ENCODE measurements around the gene GPC3.

The GPC3 gene

GRCh38 chrX:133933316-133933715 lies 52.1 kb downstream of the GPC3 start:
- no peak for DNase-seq (ENCODE audit: low read depth in 2 of 2, low spot score in 1 of 2)

DNA sequence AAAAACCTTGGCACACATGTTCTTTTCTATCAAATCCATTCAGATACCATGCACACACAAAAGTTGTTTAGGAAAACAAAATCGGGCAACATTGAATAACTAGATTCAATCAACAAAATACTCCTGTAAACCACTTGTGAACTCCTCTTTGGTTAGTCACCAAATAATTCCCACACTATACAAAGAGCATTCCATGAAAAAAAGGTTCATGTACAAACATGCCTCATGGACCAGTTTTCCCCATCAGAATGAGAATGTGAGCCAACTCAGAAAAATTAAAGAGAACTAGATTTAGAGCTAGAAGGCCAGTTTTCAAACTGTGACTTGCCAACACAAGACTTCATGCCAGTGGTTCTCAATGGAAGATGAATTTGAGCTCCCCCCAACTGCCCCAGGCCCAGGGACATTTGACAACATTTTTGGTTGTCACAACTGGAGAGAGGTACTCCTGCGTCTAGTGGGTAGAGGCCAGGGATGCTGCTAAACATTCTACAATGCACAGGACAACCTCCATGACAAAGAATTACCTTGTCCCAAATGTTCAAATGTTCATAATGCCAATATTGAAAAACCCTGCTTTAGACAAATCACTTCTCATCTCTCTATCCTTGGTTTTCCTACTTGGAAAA lies 55.4 kb downstream of the GPC3 start:
- no peak for DNase-seq (ENCODE audit: low read depth in 2 of 2, low spot score in 1 of 2)

- DNase-seq (ENCODE audit: low read depth in 2 of 2, low spot score in 1 of 2) = no peak
Observed at GRCh38 chrX:133928365-133928764, 57.0 kb downstream of the GPC3 start.

DNA sequence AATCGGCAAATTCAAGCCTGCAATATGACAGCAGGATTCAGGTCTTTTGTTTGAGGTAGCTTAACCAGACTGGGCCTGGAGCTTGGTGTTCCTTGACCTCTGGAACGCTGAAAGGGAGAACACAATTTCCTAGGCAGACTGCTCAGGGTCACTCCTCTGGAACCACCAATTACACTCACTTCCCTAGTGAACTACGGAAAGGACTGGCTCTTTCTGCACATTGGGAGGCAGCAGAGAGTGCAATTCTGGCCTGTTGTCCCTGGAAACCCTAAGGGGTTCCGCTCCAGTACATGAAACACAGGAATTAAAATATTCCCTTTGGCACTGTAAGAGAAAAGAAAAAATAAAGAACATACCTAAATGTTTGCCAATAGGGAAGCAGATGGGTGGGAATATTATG lies 58.6 kb downstream of the GPC3 start:
- no peak for DNase-seq (ENCODE audit: low read depth in 2 of 2, low spot score in 1 of 2)

GRCh38 chrX:133926099-133926498 lies 59.3 kb downstream of the GPC3 start:
- no peak for DNase-seq (ENCODE audit: low read depth in 2 of 2, low spot score in 1 of 2)

- no peak for DNase-seq (ENCODE audit: low read depth in 2 of 2, low spot score in 1 of 2)
Observed at GRCh38 chrX:133924548-133924947, 60.8 kb downstream of the GPC3 start.

DNA sequence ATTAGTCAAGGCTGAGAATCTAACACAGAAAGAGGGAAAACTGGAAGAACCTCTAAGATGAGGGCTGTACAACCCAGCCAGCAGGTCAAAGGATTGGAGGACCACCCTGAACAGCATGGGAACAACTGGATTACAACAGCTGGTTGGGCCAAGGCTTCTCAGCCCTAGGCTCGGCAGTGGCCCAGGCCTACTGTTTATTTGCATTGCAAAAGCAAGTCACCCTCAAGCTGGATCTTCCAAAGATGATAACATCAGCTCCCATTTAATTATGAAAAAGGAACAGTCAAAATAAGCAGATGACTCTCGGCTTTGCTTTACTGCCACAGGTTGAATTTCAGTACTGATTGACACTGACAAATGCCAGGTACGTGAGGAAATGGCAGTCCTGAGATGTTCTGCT lies 61.8 kb downstream of the GPC3 start:
- DNase-seq (ENCODE audit: low read depth in 2 of 2, low spot score in 1 of 2) = no peak

- DNase-seq (ENCODE audit: low read depth in 2 of 2, low spot score in 1 of 2) = no peak
Observed at GRCh38 chrX:133923113-133923512, 62.3 kb downstream of the GPC3 start.

DNA sequence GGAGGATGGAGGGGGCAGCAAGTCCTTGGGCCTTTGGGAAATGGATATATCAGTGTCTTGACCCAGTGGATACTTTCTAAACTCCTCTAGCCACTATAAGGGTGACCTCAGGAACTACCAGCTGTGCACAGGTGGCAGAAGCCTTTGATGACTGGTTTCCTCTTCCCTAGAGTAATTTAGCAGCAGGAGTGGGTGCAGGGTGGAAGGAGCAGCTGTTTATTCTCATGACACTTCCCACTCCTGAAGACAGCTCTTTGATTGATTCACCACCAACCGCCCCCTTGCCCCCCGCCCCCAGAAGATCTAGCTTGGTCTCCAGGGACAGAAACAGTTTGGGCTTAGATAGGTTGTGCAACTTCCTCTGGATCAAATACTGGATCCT lies 63.0 kb downstream of the GPC3 start:
- DNase-seq (ENCODE audit: low read depth in 2 of 2, low spot score in 1 of 2) = no peak

DNA sequence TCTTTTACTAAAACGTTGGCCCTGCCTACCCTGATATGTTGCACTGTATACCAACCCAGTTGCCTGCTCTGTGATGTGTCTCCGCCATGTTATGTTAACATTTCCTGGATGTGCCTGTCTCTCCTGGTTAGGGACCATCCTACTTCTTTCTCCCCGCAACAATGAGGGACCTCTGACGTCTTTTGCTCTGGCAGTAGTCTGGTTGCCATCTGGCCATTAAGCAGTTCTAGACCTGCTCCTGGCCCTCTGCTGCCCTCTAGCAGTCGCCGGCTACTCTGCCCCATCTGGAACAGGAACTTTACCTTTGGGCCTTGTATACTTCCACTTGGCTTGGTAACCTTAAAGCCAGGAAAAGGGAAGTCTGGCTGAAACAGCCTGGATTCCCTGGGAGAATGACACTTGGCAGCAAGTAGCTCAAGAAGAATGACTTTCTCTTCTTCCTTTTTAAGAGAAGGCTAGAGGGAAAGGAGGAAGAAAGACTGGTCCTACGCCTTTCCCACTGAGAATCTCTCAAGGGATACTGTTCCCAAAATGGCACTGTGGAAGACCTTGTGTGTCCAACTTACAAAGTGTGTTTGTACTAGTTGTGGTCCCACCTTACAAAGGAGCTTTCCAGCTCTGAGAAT lies 63.5 kb downstream of the GPC3 start:
- no peak for DNase-seq (ENCODE audit: low read depth in 2 of 2, low spot score in 1 of 2)

DNA sequence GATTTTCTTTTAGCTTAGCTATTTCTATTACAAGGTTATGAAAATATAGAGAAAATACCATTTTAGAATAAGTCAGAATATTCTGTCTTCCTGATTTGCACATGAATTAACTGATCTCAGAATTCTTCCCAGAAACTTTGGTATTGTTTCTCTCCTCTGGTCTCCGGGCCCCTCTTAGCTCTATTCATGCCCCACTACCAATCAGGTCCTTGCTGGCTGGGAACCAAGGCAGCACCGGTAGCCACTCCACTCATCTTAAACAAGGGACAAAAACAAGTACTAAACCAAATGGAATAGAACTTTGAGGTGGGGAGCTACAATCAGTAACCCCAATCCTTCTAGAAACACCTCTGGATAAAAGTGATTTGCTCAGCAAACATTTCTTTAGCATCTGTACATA lies 64.3 kb downstream of the GPC3 start:
- no peak for DNase-seq (ENCODE audit: low read depth in 2 of 2, low spot score in 1 of 2)

- DNase-seq (ENCODE audit: low read depth in 2 of 2, low spot score in 1 of 2) = no peak
Observed at GRCh38 chrX:133918361-133918771, 67.0 kb downstream of the GPC3 start.

- DNase-seq (ENCODE audit: low read depth in 2 of 2, low spot score in 1 of 2) = no peak
Observed at GRCh38 chrX:133916984-133917722, 68.2 kb downstream of the GPC3 start.

DNA sequence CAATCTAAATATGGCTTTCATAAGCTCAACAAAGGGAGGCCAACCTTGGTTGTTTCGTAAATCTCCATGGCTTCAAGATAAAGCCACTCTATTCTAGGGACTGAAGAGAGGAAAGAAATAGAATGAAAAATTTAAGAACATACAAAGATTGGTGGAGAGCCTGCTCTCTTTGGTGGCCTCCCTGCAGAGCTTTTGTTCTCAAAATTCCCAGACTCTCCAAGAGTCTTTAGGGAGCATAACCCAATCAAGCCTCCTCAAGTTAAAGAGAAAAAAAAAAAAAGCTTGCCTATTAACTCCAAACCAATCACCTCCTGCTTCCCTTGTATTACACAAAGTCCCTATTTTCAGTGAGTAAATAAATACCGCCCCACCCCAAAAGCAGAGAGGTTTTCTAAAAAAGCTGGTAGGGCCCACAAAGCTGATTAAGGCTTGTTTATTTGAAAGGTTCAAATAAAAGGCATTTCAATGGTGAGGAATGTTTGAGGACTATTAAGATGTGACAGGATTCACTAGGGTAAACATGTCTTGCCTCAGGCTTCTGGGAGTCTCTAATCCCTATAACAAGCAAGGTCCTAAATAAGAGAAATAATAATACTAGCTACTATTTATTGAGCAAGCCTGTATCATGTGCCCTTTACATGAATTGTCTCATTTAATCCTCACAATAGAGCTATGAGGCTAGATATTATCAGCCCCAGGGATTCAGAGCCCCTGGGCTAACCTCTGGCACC lies 71.6 kb downstream of the GPC3 start:
- DNase-seq (ENCODE audit: low read depth in 2 of 2, low spot score in 1 of 2) = no peak

- no peak for DNase-seq (ENCODE audit: low read depth in 2 of 2, low spot score in 1 of 2)
Observed at GRCh38 chrX:133913009-133913408, 72.4 kb downstream of the GPC3 start.

DNA sequence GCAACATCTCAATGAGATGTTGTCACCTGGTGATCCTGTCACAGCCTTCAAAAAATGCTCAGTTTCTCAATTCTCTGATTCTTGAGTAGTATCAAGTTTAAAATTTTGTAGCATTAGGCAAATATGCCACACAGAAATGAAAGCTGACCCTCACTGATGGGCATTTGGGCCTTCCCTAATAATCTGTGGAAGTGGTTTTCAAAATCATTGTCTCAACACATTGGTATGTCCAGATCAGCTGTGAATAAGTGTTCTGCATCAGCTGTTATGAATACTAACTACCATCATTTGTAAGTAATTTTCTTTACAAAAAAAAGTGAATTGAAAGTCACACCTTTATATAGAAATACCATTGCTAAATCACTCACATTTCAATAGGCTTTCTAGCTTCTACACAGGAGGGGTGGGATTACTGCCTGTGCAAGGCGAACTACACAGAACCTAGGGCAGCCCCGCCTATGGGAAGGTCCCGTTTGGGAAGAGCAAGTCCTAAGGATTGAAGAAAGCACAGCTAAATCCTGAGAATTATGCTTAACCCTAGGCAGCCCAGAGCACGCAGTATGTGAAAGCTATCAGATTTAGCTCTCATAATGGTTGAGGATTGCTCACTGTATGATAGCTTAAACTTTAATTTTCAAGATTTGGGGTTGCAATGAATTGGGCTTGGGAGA lies 73.4 kb downstream of the GPC3 start:
- DNase-seq (ENCODE audit: low read depth in 2 of 2, low spot score in 1 of 2) = no peak

DNA sequence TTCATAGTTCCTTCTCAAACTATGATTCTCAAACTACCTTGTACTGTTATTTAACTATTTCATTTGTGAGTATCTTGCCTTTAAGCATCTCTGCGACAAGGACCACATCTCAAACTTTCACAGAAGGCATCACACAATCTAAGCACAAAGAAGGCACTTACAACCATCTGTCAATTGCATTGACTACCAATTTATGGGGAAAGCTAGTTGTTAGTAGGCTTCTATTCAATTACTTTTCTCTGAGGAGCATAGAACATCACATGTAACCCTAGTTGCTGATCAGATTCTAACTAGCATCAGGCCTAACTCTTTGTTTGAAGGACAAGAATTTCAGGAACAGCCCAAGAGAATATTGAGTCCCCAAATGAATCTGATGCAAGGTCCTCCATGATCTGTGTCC lies 74.9 kb downstream of the GPC3 start:
- DNase-seq (ENCODE audit: low read depth in 2 of 2, low spot score in 1 of 2) = no peak

GRCh38 chrX:133909888-133910287 lies 75.5 kb downstream of the GPC3 start:
- no peak for DNase-seq (ENCODE audit: low read depth in 2 of 2, low spot score in 1 of 2)

- no peak for DNase-seq (ENCODE audit: low read depth in 2 of 2, low spot score in 1 of 2)
Observed at GRCh38 chrX:133908223-133908955, 77.0 kb downstream of the GPC3 start.

GRCh38 chrX:133907606-133908005 lies 77.8 kb downstream of the GPC3 start:
- DNase-seq (ENCODE audit: low read depth in 2 of 2, low spot score in 1 of 2) = no peak

DNA sequence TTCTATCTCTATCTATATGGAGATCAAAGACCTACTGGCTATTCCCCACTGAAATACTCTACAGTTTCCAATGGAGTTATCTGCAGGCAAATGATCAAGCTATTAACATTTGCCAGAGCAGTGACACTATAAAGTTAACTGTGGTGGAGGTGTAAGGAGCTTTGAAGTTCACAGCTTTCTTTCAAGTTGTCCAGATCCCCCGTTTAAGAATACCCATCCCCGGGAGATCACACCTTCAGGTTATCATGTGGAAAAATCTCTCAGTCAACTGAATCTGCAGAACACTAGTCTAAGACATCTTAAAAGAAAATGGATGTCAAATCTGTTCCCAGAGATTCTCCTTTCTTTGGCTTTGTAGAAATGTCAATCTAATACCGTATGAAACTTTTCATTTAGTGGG lies 80.1 kb downstream of the GPC3 start:
- DNase-seq (ENCODE audit: low read depth in 2 of 2, low spot score in 1 of 2) = no peak

Data from stimulated activated CD8-positive, alpha-beta memory T cell treated with anti-CD3 and anti-CD28 coated beads, Interleukin-4, amount 100 ng/mL, for 4 hours (primary cell).